Hindlimb muscle (tissue), 1 donor: ENCODE data around the gene SPAG8. TPM values are rescaled to one million over a fixed set of nuclear protein-coding genes. Genes with fewer than 3 reads are reported as not detected.

Experiments used
- DNase-seq: peaks from one replicate; pipeline ENCODE4 v3.0.0-alpha.2; 2013
- polyA plus RNA-seq: library from polyadenylated mRNA; unstranded; fragments of 120-200 nt; gene quantifications from one replicate; pipeline ENCODE4 v1.2.1, GENCODE V29; 2013; ENCODE audit not compliant: insufficient read length

The SPAG8 gene
- polyA plus RNA-seq, 1 donor: 1.7 TPM

DNA sequence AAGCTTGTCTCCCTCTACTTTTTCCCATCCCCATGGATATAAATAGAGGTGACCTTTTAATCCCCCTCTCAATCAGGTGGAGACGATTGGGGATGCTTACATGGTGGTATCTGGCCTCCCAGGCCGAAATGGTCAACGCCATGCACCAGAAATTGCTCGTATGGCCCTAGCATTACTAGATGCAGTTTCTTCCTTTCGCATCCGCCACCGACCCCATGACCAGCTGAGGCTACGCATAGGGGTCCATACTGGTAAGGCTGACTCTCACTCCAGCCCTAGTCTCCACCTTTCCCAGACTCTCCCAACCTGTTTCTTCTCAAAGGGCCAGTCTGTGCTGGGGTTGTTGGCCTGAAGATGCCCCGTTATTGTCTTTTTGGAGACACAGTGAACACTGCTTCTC is 3.6 kb downstream of the SPAG8 start:
- DNase-seq: no peak

DNA sequence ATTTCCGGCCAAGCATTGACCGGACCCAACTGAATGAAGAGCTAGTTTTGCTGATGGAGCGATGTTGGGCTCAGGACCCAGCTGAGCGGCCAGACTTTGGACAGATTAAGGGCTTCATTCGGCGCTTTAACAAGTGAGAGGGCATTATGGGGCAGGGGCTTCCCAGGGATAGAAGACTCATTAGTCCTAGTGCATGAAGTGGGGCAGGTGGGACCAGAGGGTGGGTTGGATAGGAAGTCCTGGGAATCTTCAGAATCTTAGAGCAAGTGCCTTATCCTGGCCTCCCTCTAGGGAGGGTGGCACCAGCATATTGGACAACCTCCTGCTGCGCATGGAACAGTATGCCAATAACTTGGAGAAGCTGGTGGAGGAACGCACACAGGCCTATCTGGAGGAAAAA is 6.0 kb downstream of the SPAG8 start:
- no peak for DNase-seq

GRCh38 chr9:35801328-35802128 is 10.5 kb downstream of the SPAG8 start:
- DNase-seq: no peak

DNA sequence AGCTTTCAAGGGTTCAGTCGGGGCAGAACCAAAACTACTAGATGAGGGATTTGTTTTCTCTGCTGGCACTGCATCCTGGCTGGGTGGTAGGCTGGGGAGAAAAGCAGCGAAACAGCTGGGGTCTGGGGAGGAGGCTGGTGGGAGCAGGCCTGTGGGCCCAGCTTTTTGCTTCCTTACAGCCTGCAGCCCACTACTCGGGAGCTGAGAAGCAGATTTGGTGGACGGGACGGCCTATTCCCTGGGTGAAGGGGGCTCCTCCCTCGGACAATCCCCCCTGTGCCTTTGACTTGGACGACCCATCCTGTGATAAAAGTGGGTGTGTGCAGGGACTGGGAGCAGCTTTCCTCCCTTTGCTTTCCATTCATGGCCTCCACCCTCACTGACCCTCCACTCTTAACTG is 11.5 kb downstream of the SPAG8 start:
- no peak for DNase-seq

DNA sequence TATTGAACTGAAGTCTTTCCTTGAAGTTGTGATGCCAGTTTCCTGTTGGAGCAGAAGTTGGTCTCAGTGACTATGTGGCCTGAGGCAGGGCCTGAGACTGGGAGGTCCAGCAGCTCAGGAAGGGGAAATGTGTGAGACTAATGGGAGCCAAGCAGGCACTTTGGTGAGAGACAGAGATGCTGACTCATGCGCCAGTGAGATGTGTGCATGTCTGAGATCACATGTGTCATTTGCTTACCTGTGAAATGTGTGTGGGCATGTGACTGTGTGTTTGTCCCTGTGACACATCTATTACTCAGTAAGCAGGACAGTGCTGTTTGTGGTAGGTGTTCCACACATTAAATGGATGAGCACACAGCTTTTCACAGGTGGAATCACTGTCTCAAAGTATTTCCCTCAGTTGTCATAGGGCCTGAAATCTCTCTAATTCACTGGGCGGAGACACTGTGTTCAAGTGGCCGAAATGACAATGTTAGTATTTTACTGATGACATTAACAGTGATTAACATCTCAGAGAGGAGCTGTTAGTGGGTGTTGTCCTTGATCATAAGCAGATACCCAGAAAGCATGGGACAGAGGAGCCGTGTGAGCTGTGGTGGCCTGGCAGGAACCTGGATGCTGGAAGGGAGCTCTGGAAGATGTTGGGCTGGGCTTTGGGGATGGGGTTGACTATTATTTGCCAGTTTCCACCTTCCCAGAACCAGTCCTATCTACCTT is 13.2 kb downstream of the SPAG8 start:
- no peak for DNase-seq

- no peak for DNase-seq
Measured at GRCh38 chr9:35797311-35798109, 14.6 kb downstream of the SPAG8 start.

DNA sequence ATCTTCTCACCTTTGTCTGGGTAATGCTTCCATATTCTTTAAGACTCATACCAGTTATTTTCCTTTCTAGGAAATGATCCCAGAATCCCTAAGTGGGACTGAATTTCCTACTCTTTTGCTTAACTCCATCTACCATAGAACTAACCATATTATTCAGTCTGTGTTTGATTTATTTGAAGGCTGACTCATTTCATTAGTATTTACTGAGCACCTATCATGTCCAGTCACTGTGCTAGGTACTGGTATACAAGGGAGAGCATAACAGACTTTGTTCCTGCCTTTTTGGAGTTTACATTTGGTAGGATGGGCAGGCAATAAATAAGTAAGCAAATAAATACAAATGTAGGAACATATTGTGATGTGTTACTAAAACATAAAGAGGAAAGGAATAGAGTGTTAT is 16.4 kb downstream of the SPAG8 start:
- DNase-seq: no peak

DNA sequence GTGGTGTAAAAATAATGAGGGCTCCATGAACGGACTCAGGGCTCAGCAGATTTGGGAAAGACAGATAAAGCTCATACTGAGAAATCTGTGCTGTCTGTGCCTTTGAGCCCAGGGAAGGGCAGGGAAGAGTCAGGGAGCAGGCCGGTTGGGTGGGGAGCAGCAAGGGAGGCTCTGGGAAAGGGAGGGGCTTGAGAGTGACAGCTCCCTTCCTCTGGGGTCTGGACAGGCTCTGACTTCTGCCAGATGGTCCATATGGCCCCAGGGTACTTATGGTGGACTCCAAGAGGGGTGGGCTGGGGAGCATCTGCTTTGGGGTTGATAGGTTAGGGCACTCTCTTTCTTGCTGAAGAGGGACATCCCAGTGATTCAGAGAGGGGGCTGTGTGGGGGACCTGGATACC is 18.6 kb downstream of the SPAG8 start:
- DNase-seq: no peak

GRCh38 chr9:35792826-35793225 is 19.2 kb downstream of the SPAG8 start:
- no peak for DNase-seq

GRCh38 chr9:35792024-35792813 is 19.8 kb downstream of the SPAG8 start:
- no peak for DNase-seq

DNA sequence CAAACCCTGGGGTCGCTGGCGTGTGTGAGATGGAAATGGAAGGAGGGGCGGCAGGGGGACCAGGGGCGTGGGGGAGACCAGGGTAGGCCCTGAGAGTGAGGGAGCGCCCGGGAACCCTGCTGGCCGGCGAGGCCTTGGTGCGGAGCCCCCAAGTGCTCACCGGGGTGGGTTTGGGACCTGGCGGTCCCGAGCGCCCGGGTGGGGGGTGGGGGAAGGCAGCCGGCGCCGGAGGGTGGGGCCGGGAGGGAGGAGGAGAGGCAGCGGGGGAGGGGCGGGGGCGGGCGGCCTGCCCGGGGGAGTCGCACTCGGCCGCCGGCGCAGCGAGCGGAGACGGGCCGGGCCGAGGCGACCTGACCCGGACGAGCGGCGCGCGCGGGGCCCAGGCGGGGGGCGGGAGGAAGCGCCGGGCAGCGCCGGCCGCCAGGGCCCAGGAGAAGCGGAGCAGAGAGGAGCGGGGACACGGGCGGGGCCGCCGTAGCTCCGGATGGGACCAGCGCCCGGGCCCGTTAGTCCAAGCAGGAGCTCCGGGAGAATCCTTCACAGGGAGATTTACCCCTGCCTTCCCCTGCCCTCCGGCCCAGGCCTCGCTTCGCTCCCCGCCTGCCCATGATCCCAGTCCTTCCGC is 20.7 kb downstream of the SPAG8 start, which contains the start of gene NPR2:
NPR2 (plus strand) TSS at position 295 of the 625 bp plus-strand sequence. CDS start 818 bp downstream, outside the sequence.
- peak; percentile 49 for DNase-seq

GRCh38 chr9:35790385-35791296 is 21.4 kb downstream of the SPAG8 start:
- DNase-seq: peak; percentile 87

- DNase-seq: no peak
Measured at GRCh38 chr9:35790025-35790384, 22.1 kb downstream of the SPAG8 start.

DNA sequence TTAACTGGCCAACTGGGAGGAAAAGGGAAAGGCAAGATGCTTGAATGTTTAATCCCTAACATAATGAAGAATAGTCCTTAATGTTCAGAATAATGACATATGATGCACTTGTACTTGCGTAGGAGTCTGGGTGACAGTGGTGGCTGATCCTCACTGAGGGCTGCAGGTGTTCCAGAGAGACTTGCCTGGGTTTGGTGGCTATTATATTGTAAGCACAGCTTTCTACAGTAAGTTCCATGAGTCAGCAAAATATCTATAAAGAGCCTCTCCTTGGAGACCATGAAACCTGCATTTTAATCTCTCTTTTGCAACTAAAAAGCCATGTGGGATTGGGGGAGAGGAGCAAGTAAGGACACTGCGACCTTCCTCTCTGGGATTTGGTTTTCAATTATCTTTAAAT is 22.5 kb downstream of the SPAG8 start:
- no peak for DNase-seq

GRCh38 chr9:35783418-35783817 is 28.6 kb downstream of the SPAG8 start:
- DNase-seq: no peak

GRCh38 chr9:35781066-35781465 is 31.0 kb downstream of the SPAG8 start:
- no peak for DNase-seq

GRCh38 chr9:35778496-35778895 is 33.6 kb downstream of the SPAG8 start:
- no peak for DNase-seq

DNA sequence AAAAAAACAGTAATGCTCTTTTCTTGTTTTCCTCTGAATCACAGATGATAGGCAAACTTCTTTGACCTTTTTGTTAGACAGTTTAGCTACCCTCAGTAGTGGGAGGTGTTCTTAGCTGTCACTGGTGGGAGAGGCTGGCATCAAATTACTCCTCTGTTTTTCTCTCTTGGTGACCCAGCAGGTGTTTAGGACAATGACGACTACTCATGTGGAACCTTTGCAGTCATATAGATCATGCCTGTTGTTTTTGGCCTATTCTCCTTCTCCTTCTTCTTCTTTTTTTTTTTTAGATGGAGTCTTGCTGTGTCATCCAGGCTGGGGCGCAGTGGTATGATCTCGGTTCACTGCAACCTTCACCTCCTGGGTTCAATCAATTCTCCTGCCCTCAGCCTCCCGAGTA is 36.0 kb downstream of the SPAG8 start:
- DNase-seq: no peak

DNA sequence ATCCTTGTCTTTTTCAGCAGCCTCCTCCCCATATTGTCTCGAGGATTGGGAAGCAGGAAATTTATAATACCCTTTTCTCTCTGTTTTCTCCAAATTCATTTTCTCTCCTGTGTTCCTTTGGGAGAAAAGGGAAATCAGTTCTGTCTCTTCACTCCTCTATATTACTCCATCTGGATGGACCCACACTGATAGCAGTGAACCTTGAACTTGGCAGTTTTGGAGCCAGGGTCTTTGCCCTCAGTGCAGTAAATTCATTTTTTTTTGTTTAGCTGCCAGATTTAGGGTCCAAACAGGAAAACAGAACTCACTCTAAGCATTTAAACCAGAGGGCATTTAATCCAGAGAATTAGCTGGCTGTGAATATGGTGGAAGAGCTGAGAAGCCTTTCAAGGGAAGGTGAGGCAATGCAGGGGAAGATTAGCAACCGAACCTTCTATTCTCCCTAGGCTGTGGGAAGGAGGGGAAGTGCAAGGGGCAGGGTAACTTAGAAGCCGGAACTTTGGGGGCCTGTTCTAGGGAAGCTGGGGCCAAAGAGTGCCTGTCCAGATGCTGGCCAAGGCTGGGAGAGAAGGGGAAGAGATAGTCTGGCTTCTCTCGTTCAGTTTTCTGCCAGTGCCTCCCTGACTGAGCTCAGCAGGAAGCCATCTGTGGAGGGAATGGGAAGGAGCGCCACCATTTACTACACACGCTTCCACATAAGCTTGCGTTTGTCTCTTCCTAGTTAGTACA is 37.0 kb downstream of the SPAG8 start:
- no peak for DNase-seq

DNA sequence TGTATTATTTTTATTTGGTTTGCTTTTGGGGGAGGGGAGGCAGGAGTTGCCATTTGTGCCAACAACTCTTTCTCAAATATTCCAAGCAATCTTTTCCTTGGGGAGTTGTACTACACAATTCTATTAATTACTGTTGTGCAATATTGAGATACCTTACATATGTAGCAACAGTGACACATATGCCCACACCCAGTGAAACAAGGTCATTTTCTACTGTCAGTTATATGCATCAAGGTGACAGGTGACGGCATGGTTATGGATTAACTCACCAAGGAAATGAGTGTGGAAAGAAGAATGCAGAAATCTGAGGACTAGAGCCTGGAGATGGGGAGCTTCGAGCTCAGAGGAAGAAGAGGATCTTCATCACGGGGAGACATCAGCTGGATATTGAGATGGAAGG is 40.1 kb downstream of the SPAG8 start:
- no peak for DNase-seq
